ENCODE measurements around the gene DHX9. TPM values are rescaled to one million over a fixed set of nuclear protein-coding genes. Genes with fewer than 3 reads are reported as not detected.

Gene DHX9
- total RNA-seq, 4 donors from 2014 or later = 50.5 to 110 (median 81.2) TPM

- Histone ChIP-seq H3K9me3 (no peaks in the 10 kb centered on the region), H3K4me1 (no peaks in the 10 kb centered on the region), H3K27ac (no peak overlapping the region), H3K36me3 (peaks cover 35 to 98% (median 42%) of the 10 kb centered on the region in 3 donors), H3K27me3 (no peaks in the 10 kb centered on the region), H3K4me3 (no peak overlapping the region)
- TF ChIP-seq POLR2A (IDR thresholded peaks at IDR 0.05) (no peak), CTCF (IDR thresholded peaks at IDR 0.05) (no peak)
- intact Hi-C loops (cut with DNase I) = no loop called here
- no peak for DNase-seq
These were observed 45.7 kb downstream of the DHX9 start for GRCh38 chr1:182884872-182885271.

- no peak for TF ChIP-seq POLR2A (IDR thresholded peaks at IDR 0.05)
- no peak for TF ChIP-seq CTCF (IDR thresholded peaks at IDR 0.05)
- H3K4me1 ChIP-seq = no peaks in the 10 kb centered on the region
- H3K4me3 ChIP-seq = no peak overlapping the region
- H3K27ac ChIP-seq = no peak overlapping the region
- no peaks in the 10 kb centered on the region for H3K27me3 ChIP-seq
- intact Hi-C loops (cut with DNase I) = no loop called here
- no peaks in the 10 kb centered on the region for H3K9me3 ChIP-seq
- H3K36me3 ChIP-seq = peaks cover 34 to 90% (median 38%) of the 10 kb centered on the region in 3 donors
- no peak for DNase-seq
- 90 to 100% methylated on average over 3 of the region's 3 CpGs for WGBS, 2 donors
These were observed 46.4 kb downstream of the DHX9 start for GRCh38 chr1:182885591-182885990.

- H3K27ac ChIP-seq = no peak overlapping the region
- no peaks in the 10 kb centered on the region for H3K27me3 ChIP-seq
- DNase-seq = no peak
- peaks cover 26 to 76% (median 28%) of the 10 kb centered on the region in 3 donors for H3K36me3 ChIP-seq
- H3K4me1 ChIP-seq = no peaks in the 10 kb centered on the region
- 96 to 98% methylated on average over 10 to 11 of the region's 11 CpGs for WGBS, 2 donors
- no peak for TF ChIP-seq POLR2A (IDR thresholded peaks at IDR 0.05)
- no peak for TF ChIP-seq CTCF (IDR thresholded peaks at IDR 0.05)
- intact Hi-C loops (cut with DNase I) = no loop called here
- H3K4me3 ChIP-seq = no peak overlapping the region
- H3K9me3 ChIP-seq = no peaks in the 10 kb centered on the region
These were observed 47.8 kb downstream of the DHX9 start for GRCh38 chr1:182886985-182887384.

GRCh38 chr1:182888736-182889531 lies 49.8 kb downstream of the DHX9 start:
- intact Hi-C loops (cut with DNase I) = no loop called here
- peak overlapping the region in 1 of 4 donors; percentile 19 for H3K27ac ChIP-seq
- peaks cover 15 to 57% (median 18%) of the 10 kb centered on the region in 3 donors for H3K36me3 ChIP-seq
- H3K4me1 ChIP-seq = no peaks in the 10 kb centered on the region
- TF ChIP-seq CTCF (IDR thresholded peaks at IDR 0.05) (no peak), POLR2A (IDR thresholded peaks at IDR 0.05) (no peak)
- 72 to 73% methylated on average over 7 of the region's 7 CpGs for WGBS, 2 donors
- no peak for DNase-seq
- H3K9me3 ChIP-seq = no peaks in the 10 kb centered on the region
- no peaks in the 10 kb centered on the region for H3K27me3 ChIP-seq
- no peak overlapping the region for H3K4me3 ChIP-seq

GRCh38 chr1:182889997-182890396 lies 50.9 kb downstream of the DHX9 start:
- Histone ChIP-seq H3K27me3 (no peaks in the 10 kb centered on the region), H3K4me3 (no peak overlapping the region), H3K27ac (no peak overlapping the region), H3K9me3 (no peaks in the 10 kb centered on the region), H3K4me1 (no peaks in the 10 kb centered on the region), H3K36me3 (peaks cover 5 to 46% (median 16%) of the 10 kb centered on the region in 3 donors)
- DNase-seq = no peak
- WGBS, 2 donors = 59 to 65% methylated on average over 6 of the region's 6 CpGs
- TF ChIP-seq POLR2A (IDR thresholded peaks at IDR 0.05) (no peak), CTCF (IDR thresholded peaks at IDR 0.05) (no peak)
- intact Hi-C loops (cut with DNase I) = no loop called here
